A673 (cell line): Measurements from ENCODE around the gene SNAPC2. TPM values are rescaled to one million over a fixed set of nuclear protein-coding genes. Genes with fewer than 3 reads are reported as not detected.
A peak's percentile ranks its signal among the peaks of the same experiment; 100 is the strongest.
"Not testable (repeated sequence)": the region's sequence is repeated elsewhere in the genome, so short reads cannot be mapped to it uniquely, and the experiment has no call there.

Experiments used
- BruUV-seq: library from RNA; stranded (reverse); fragments of 400-500 nt; replicated peaks from 2 replicates; lab custom pipeline; 2021; lab: Mats Ljungman, UMichigan
- CTCF ChIA-PET: fragments of 300-600 bp; sonication (Branson Sonifier 250); formaldehyde crosslinking; loops from one replicate; lab custom pipeline; 2022; ENCODE audit warnings: antibody characterized with exemption; lab: Charles Lee
- POLR2A ChIA-PET: fragments of 300-600 bp; sonication (Branson Sonifier 250); formaldehyde crosslinking; loops from one replicate; lab custom pipeline; 2022; ENCODE audit warnings: antibody characterized with exemption; ENCODE audit not compliant: low non-redundant PET; lab: Charles Lee
- DNase-seq: peaks from one replicate; pipeline ENCODE4 v3.0.0-alpha.2; 2015; ENCODE audit warnings: low spot score
- H3K27ac ChIP-seq: fragments of 200-600 bp; sonication (generic); 2 replicates; pipeline ENCODE4 v1.5.1; 2016; ENCODE audit warnings: mixed run types, low read depth, mild to moderate bottlenecking, mixed read lengths, antibody characterized with exemption, low read length; ENCODE audit not compliant: poor library complexity, severe bottlenecking
- H3K27me3 ChIP-seq: fragments of 200-600 bp; sonication (generic); replicated peaks from 2 replicates; pipeline ENCODE4 v1.6.1; 2017; ENCODE audit warnings: mixed run types, low read depth, mild to moderate bottlenecking, mixed read lengths, antibody characterized with exemption, low read length; ENCODE audit not compliant: insufficient read depth, poor library complexity
- H3K36me3 ChIP-seq: fragments of 200-600 bp; sonication (generic); 2 replicates; pipeline ENCODE4 v1.6.1; 2016; ENCODE audit warnings: mixed run types, mild to moderate bottlenecking, mixed read lengths, antibody characterized with exemption, low read length; ENCODE audit not compliant: insufficient read depth, poor library complexity, severe bottlenecking
- H3K4me1 ChIP-seq: fragments of 200-600 bp; sonication (generic); 2 replicates; pipeline ENCODE4 v1.6.1; 2017; ENCODE audit warnings: mixed run types, mild to moderate bottlenecking, mixed read lengths, antibody characterized with exemption, low read length; ENCODE audit not compliant: insufficient read depth, poor library complexity, severe bottlenecking
- H3K4me3 ChIP-seq: fragments of 200-600 bp; sonication (generic); 2 replicates; pipeline ENCODE4 v1.5.1; 2016; ENCODE audit warnings: low read depth, mixed run types, mild to moderate bottlenecking, mixed read lengths, low read length; ENCODE audit not compliant: poor library complexity, severe bottlenecking
- H3K9me3 ChIP-seq: fragments of 200-600 bp; sonication (generic); 2 replicates; pipeline ENCODE4 v1.6.1; 2016; ENCODE audit warnings: mixed run types, low read depth, mild to moderate bottlenecking, mixed read lengths, antibody characterized with exemption, low read length; ENCODE audit not compliant: poor library complexity, severe bottlenecking
- EZH2 ChIP-seq: fragments of 200-600 bp; sonication (generic); IDR thresholded peaks from 2 replicates; pipeline ENCODE4 v1.6.1; 2017; ENCODE audit warnings: borderline replicate concordance, low read depth, mild to moderate bottlenecking, mixed read lengths, antibody characterized with exemption, low read length; ENCODE audit not compliant: poor library complexity, severe bottlenecking
- intact Hi-C: fragments of 100-400 bp; cut with micrococcal nuclease; formaldehyde crosslinking; loops from one replicate; pipeline ENCODE4 v1.10.0; 2022; ENCODE audit not compliant: unreplicated experiment
- total RNA-seq: library from RNA; stranded (reverse); gene quantifications from 2 replicates; pipeline ENCODE4 v1.2.3, GENCODE V29; 2021
- TF ChIP-seq, protein P1 (sequence below): fragments of 300-800, 200-600 bp; sonication (generic); conservative IDR thresholded peaks from 2 replicates; pipeline ENCODE4 v1.5.1; 2017; ENCODE audit warnings: low read depth, mild to moderate bottlenecking, antibody characterized with exemption, low read length, moderate library complexity, mixed read lengths

The SNAPC2 gene
- total RNA-seq, 1 experiment from 2014 or later, result 30.2 TPM

DNA sequence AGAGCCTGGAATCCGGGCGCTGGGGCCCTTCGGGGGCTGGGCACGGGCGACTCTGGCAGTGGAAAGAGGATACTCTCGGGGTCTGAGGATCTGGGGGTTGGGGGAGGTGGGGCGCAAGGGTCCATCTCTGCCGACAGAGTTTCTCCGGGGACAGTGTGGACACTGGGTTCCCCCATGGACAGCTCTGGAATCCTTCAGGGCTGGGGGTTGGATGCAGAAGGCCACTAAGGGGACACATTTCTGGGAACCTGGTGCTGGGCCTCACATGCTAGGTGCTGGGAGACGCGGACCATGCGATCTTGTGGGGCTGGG lies 3.2 kb upstream of the SNAPC2 start:
- Histone ChIP-seq H3K27ac (peak overlapping the region; percentile 24), H3K4me1 (peaks cover 37% of the 10 kb centered on the region), H3K27me3 (peaks cover 12% of the 10 kb centered on the region), H3K9me3 (no peaks in the 10 kb centered on the region), H3K36me3 (peaks cover 2% of the 10 kb centered on the region), H3K4me3 (peak overlapping the region; percentile 51)
- intact Hi-C loops, result no loop called here
- TF ChIP-seq, protein P1, sequence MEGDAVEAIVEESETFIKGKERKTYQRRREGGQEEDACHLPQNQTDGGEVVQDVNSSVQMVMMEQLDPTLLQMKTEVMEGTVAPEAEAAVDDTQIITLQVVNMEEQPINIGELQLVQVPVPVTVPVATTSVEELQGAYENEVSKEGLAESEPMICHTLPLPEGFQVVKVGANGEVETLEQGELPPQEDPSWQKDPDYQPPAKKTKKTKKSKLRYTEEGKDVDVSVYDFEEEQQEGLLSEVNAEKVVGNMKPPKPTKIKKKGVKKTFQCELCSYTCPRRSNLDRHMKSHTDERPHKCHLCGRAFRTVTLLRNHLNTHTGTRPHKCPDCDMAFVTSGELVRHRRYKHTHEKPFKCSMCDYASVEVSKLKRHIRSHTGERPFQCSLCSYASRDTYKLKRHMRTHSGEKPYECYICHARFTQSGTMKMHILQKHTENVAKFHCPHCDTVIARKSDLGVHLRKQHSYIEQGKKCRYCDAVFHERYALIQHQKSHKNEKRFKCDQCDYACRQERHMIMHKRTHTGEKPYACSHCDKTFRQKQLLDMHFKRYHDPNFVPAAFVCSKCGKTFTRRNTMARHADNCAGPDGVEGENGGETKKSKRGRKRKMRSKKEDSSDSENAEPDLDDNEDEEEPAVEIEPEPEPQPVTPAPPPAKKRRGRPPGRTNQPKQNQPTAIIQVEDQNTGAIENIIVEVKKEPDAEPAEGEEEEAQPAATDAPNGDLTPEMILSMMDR, result no peak
- no peak for TF ChIP-seq EZH2
- no TSS peak for BruUV-seq
- ChIA-PET CTCF (no interaction called here), POLR2A (interaction anchor here (0.7 kb wide), 1 partner anchor 1645 kb away, joined by 5 read pairs; no protein-coding TSS in a partner anchor)
- no peak for DNase-seq

DNA sequence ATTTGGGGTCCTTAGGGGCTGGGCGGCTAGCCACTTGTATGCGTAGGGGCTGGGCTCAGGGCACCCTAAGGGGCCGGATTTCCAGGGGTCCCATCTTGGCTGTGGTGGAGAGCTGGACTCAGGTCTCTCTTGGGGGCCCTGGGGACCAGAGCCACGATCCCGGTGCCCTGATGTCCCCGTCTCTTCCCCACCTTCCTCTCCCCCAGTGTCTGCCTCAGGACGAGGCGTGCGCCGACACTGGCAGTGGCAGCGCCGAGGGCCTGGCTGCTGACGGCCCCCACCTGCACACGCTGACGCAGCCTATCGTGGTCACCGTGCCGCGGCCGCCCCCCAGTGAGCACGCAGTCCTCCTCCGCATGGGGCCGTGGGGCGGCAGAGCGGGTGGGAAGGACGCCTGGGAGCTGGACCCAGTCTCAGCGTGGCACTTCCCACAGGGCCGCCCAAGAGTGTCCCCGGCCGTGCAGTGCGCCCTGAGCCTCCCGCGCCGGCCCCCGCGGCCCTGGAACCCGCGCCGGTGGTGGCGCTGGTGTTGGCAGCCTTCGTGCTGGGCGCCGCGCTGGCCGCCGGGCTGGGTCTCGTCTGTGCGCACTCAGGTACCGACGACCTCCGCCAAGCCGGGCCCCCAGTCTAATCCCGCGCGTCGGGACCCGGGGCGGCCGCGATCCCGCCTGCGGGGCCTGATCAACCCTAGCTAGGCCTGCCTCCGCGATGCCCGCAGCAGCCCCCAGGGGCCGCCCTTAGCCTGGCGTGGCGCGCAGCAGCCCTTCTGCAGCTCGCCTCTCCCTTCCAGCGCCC lies 2.7 kb upstream of the SNAPC2 start:
- Histone ChIP-seq H3K4me1 (peaks cover 37% of the 10 kb centered on the region), H3K4me3 (peak overlapping the region; percentile 51), H3K36me3 (peaks cover 7% of the 10 kb centered on the region), H3K27me3 (peaks cover 12% of the 10 kb centered on the region), H3K9me3 (no peaks in the 10 kb centered on the region), H3K27ac (peak overlapping the region; percentile 56)
- ChIA-PET CTCF (interaction anchor here (0.6 to 1.0 kb wide), 3 partner anchors 9 to 48 kb away, joined by 3 to 5 read pairs (median 3); no protein-coding TSS in a partner anchor), POLR2A (no interaction called here)
- BruUV-seq, result no TSS peak
- TF ChIP-seq, protein P1, result peak; percentile 62
- no peak for TF ChIP-seq EZH2
- peak; percentile 79 for DNase-seq
- intact Hi-C loops, result no loop called here

DNA sequence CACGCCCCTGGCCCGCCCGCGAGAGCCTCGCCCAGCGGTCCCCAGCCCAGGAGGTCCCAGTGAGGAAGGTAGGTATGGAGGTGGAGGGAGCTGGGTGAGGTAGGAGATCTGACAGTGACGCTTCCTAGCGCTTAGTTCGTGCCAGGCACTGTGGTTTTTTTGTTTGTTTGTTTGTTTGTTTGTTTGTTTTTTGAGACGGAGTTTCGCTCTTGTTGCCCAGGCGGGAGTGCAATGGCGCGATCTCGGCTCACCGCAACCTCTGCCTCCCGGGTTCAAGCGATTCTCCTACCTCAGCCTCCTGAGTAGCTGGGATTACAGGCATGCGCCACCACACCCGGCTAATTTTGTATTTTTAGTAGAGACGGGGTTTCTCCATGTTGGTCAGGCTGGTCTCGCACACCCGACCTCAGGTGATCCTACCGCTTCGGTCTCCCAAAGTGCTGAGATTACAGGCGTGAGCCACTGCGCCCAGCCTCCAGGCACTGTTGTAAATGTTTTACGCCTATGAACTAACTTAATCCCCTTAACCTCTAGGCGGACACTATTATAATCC lies 2.0 kb upstream of the SNAPC2 start:
- H3K4me1 ChIP-seq, result peaks cover 38% of the 10 kb centered on the region
- H3K9me3 ChIP-seq, POLR2A ChIA-PET, DNase-seq, BruUV-seq, intact Hi-C loops: not testable (repeated sequence)
- H3K27me3 ChIP-seq, result peaks cover 12% of the 10 kb centered on the region
- peak overlapping the region; percentile 56 for H3K27ac ChIP-seq
- H3K4me3 ChIP-seq, result peak overlapping the region; percentile 51
- H3K36me3 ChIP-seq, result peaks cover 13% of the 10 kb centered on the region
- CTCF ChIA-PET, result interaction anchor here (0.9 to 1.0 kb wide), 2 partner anchors 10 to 49 kb away, joined by 3 to 5 read pairs; no protein-coding TSS in a partner anchor
